Activated naive CD8-positive, alpha-beta T cell treated with anti-CD3 and anti-CD28 coated beads, Interleukin-2, amount 10 ng/mL, durations not matched to agents 7 days and 5 days (primary cell): Measurements from ENCODE around the gene C16orf95. TPM values are rescaled to one million over a fixed set of nuclear protein-coding genes. Genes with fewer than 3 reads are reported as not detected.
"Not testable (repeated sequence)": the region's sequence is repeated elsewhere in the genome, so short reads cannot be mapped to it uniquely, and the experiment has no call there.

Experiments
- ATAC-seq: fragments of 150-1000 bp; cut with Tn5 transposase; one replicate; pipeline ENCODE4 v1.10.0; 2021; ENCODE audit warnings: low read depth, moderate library complexity
- POLR2A ChIA-PET: fragments of 350-600 bp; sonication (Branson Sonifier 250); formaldehyde crosslinking; loops from one replicate; lab custom pipeline; 2021; ENCODE audit warnings: antibody characterized with exemption; lab: Charles Lee
- DNase-seq: peaks from one replicate; pipeline ENCODE4 v3.0.0; 2021
- H3K27ac Mint-ChIP-seq: one replicate; pipeline ENCODE4 v1.8.0; 2022; ENCODE audit warnings: mild to moderate bottlenecking, mixed read lengths
- H3K27me3 Mint-ChIP-seq: one replicate; pipeline ENCODE4 v1.8.0; 2022; ENCODE audit warnings: mild to moderate bottlenecking, moderate library complexity, mixed read lengths
- H3K36me3 Mint-ChIP-seq: one replicate; pipeline ENCODE4 v1.8.0; 2021; ENCODE audit warnings: mild to moderate bottlenecking, mixed read lengths
- H3K4me1 Mint-ChIP-seq: one replicate; pipeline ENCODE4 v1.8.0; 2021; ENCODE audit warnings: mixed read lengths
- H3K4me3 Mint-ChIP-seq: one replicate; pipeline ENCODE4 v1.8.0; 2022; ENCODE audit warnings: mild to moderate bottlenecking, moderate library complexity, mixed read lengths
- H3K9me3 Mint-ChIP-seq: one replicate; pipeline ENCODE4 v1.8.0; 2021; ENCODE audit warnings: mixed read lengths
- total RNA-seq, 2 experiments: library from RNA; stranded (reverse); gene quantifications; one replicate each; pipeline ENCODE4 v1.2.3, GENCODE V29; 2021

Gene C16orf95, protein sequence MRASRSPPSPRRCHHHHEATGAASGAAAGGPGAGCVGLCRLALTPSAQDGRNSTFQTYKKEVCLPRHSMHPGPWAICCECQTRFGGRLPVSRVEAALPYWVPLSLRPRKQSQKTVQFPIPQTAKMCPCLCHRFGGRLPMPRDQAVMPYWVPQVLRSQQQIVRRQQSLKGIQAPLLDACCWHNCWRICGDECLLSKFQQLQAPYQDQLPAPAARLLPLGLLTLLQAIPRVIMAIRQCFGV
- total RNA-seq, result 1 to 10 TPM; 4.9 to 8.0 TPM

DNA sequence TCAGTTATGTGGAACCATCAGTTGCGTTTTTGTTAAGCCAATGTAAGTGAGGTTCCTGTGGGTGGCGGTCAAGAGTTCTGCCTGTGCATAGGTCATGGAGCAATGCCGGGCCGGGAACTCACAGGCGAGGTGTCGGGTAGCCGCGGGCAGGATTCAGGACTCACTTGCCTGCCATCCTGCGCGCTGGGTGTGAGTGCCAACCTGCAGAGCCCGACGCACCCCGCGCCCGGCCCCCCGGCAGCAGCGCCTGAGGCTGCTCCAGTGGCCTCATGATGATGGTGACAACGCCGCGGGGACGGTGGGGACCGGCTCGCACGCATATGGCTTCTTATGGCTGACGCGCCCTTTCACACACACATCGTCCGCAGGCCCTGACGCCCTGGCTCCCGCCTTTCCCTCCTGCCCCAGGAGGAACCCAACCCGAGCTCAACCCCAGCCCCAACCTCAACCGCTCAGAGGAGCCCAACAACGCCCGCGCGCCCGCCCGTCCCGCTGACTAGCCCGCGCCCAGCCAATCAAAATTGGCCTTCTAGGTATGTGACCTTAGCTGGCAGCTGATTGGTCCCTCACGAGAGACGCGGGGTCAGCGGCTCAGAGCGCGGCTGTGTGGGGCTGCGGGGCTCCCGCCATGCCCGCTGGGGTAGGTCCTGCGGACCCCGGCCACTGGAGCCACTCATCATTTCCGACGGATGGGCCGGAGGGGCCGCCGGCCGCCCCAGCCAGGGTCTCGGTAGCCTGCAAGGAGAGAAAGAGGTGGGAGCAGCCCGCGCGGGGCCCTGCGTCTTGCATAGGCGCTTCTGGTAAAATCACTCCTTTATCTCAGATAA lies at the start of gene C16orf95:
TSS of gene C16orf95 (minus strand) at position 470 of the 827 bp plus-strand sequence. CDS start at position 320, 150 bp downstream.
- Mint-ChIP-seq H3K36me3 (peaks cover 5% of the 10 kb centered on the region), H3K4me1 (peaks cover 16% of the 10 kb centered on the region), H3K27ac (peak within 1 kb of the TSS; percentile 97), H3K9me3 (no peaks in the 10 kb centered on the region), H3K4me3 (peak within 1 kb of the TSS; percentile 90), H3K27me3 (no peaks in the 10 kb centered on the region)
- DNase-seq (peak; percentile 95), ATAC-seq (peak; percentile 90)
- POLR2A ChIA-PET, result interaction anchor here (0.6 to 3.1 kb wide), 13 partner anchors 11 to 762 kb away, joined by 3 to 25 read pairs (median 4); partner anchors contain the start of genes FBXO31, MAP1LC3B and MTHFSD

DNA sequence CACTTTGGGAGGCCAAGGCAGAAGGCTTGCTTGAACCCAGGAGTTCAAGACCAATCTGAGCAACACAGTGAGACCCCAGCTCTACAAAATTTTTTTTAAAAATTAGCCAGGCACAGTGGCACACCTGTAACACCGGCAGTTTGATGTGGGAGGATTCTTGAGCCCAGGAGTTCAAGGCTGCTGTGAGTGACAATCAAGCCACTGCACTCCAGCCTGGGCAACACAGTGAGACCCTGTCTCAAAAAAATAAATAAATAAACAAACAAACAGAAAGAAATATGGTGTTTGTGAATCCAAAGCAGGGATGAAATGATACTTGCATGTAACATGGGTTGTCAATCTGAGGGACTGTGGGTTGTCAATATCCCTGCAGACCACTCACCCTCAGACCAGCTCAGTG lies 49.7 kb upstream of the C16orf95 start:
- H3K27me3 Mint-ChIP-seq, result no peaks in the 10 kb centered on the region
- H3K9me3 Mint-ChIP-seq, result no peaks in the 10 kb centered on the region
- ATAC-seq (no peak), DNase-seq (no peak)
- H3K4me1 Mint-ChIP-seq, result peaks cover 25% of the 10 kb centered on the region
- H3K4me3 Mint-ChIP-seq, result no peak overlapping the region
- POLR2A ChIA-PET, result interaction anchor here (1.2 kb wide), 1 partner anchor 17 kb away, joined by 3 read pairs; the partner anchor contains the start of gene FBXO31
- no peak overlapping the region for H3K27ac Mint-ChIP-seq
- no peaks in the 10 kb centered on the region for H3K36me3 Mint-ChIP-seq

DNA sequence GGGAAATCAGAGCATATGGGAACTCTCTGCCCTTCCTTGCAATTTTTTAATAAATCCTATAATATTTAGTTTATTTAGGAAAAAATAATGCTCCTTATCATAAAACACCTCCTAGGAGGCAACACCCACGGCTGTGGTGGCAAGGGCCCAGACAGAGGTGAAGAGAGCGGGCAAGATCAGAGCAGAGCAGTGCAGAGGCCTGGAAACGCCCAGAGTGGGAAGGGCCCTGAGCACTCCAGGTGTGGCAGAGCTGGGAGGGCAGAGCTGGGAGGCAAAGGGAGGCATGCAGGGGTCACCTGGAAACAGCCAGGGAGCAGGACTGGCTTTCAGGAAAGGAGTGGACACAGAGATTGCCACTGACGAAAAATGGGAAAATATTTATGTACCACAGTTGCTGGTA lies 49.1 kb upstream of the C16orf95 start:
- no peak overlapping the region for H3K4me3 Mint-ChIP-seq
- H3K27me3 Mint-ChIP-seq, result no peaks in the 10 kb centered on the region
- POLR2A ChIA-PET, result interaction anchor here (1.2 kb wide), 1 partner anchor 17 kb away, joined by 3 read pairs; the partner anchor contains the start of gene FBXO31
- H3K36me3 Mint-ChIP-seq, result no peaks in the 10 kb centered on the region
- DNase-seq (no peak), ATAC-seq (no peak)
- no peak overlapping the region for H3K27ac Mint-ChIP-seq
- H3K4me1 Mint-ChIP-seq, result peaks cover 21% of the 10 kb centered on the region
- H3K9me3 Mint-ChIP-seq, result no peaks in the 10 kb centered on the region

DNA sequence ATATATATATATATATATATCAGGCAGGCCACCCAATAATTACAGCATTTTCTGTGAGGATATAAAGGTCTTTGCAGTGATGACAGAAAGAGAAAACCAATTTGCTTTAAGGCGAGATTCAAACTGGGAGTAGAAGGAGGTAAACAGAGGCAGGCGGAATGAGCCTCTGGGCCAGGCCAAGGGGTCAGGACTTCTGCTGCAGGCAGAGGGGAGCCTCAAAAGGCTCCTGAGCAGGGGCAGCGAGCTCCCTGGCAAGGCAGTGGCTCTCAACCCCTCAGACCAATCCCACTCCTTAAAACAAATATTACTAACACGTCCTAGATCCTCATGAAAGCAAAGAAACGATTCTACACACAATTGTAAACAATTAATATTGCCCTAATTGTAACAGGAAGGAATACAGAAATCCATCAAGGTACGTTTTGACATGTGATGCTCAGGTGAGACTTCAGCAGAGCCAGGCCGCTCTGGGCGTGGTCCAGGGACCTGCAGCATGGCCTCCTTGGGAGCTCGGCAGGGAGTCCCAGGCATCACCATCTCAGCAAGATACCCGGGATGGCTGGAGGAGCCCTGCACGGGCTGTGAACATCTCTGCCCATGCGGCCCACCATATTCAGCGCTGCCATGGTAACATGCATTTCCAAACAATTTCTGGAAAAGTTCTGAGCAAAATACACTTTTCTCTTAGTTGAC lies 48.0 kb upstream of the C16orf95 start:
- ATAC-seq (no peak), DNase-seq (no peak)
- Mint-ChIP-seq H3K4me3 (no peak overlapping the region), H3K27me3 (no peaks in the 10 kb centered on the region), H3K36me3 (no peaks in the 10 kb centered on the region), H3K9me3 (no peaks in the 10 kb centered on the region), H3K27ac (peak overlapping the region; percentile 88), H3K4me1 (peaks cover 21% of the 10 kb centered on the region)
- POLR2A ChIA-PET, result interaction anchor here (1.0 to 2.7 kb wide), 3 partner anchors 18 to 27 kb away, joined by 3 to 12 read pairs (median 4); partner anchors contain the start of genes FBXO31 and MAP1LC3B

DNA sequence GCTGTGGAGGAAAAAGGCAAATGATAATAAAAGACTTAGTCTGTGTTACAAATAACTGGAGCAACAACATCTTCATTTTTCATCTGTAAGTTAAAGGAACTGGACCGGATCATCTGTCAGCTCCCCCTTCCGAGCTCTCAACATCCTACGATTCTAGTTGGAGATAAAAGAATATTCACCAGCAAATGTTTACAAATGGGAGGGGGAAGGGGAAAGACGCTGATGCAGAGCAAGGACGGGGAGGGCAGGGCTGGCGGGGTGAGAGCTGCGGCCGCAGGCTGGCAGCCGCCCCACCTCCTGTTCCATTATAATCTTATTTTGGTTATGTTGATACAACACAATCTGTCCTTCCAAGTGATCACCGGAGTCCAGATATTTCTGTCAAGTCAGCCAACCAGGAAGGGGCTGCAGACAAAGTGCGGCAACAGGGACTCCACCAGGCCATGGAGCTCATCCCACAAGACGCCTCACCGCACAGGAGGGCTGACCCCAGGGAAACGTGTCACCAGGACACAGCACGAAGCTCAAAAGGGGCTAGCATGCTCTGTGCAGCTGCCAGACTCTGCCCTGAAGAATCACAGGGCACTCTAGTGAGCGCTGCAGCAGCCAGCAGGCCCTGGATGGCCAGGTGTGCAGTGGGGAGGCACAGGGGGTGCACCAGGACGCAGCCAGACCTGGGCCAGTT lies 46.7 kb upstream of the C16orf95 start:
- POLR2A ChIA-PET, result interaction anchor here (0.6 to 2.7 kb wide), 4 partner anchors 19 to 46 kb away, joined by 3 to 12 read pairs (median 4); partner anchors contain the start of genes FBXO31 and MAP1LC3B
- Mint-ChIP-seq H3K27me3 (no peaks in the 10 kb centered on the region), H3K27ac (peak overlapping the region; percentile 88), H3K9me3 (no peaks in the 10 kb centered on the region), H3K4me3 (peak overlapping the region; percentile 83), H3K4me1 (peaks cover 19% of the 10 kb centered on the region), H3K36me3 (no peaks in the 10 kb centered on the region)
- DNase-seq (no peak), ATAC-seq (peak; percentile 32)

DNA sequence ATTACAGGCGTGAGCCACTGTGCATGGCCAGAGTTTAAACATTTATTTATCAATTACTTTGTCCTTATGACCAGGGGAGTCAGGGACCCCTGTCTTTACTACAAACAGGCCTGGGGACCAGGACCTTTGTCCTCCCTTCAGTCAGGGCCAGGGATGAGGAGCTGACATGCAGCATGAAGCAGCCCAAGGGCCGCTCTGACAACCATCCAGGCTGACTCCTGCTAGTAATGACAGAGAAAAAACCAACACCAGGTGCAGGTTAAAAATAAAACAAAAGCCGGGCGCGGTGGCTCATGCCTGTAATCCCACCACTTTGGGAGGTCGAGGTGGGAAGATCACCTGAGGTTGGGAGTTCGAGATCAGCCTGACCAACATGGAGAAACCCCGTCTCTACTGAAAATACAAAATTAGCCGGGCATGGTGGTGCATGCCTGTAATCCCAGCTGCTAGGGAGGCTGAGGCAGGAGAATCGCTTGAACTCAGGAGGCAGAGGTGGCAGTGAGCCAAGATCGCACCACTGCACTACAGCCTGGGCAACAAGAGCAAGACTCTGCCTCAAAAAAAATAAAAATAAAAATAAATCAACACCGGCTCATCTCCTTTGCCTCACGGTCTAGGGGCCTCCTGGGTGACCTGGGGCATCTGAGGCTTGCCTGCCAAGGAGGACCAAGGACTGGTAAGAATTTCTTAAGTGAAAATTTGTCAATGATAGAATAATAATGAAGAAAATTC lies 45.8 kb upstream of the C16orf95 start:
- H3K4me3 Mint-ChIP-seq, H3K27me3 Mint-ChIP-seq, ATAC-seq, DNase-seq, H3K9me3 Mint-ChIP-seq, H3K36me3 Mint-ChIP-seq: not testable (repeated sequence)
- H3K4me1 Mint-ChIP-seq, result peaks cover 19% of the 10 kb centered on the region
- POLR2A ChIA-PET, result interaction anchor here (2.7 kb wide), 1 partner anchor 20 kb away, joined by 12 read pairs; the partner anchor contains the start of gene FBXO31
- peak overlapping the region; percentile 88 for H3K27ac Mint-ChIP-seq

DNA sequence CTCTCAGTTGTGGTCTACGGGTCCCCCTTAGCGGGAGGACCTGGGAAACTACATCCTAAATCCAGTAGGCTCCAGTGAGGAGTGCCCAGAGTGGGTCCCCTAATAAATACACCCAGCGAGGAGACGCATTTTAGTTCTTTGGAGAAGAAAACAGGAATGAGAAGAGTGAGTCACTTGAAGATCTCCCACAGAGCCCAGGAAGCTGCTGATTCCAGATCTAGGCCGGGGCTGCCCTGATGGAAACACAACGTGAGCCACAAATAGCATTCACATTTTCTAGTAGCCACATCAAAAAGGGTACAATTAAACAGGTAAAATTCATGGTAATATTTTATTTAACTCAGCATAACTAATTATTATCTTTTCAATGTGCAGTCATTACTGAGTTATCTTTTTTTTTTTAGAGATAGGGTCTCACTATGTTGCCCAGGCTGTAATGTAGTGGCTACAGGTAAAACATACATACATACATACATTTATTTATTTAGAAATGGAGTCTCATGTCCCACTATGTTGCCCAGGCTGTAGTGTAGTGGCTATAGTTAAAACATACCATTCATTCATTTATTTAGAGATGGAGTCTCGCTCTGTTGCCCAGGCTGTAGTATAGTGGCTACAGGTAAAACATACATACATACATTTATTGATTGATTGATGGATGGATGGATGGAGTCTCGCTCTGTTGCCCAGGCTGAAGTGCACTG lies 44.9 kb upstream of the C16orf95 start:
- POLR2A ChIA-PET, result no interaction called here
- Mint-ChIP-seq H3K4me1 (peaks cover 16% of the 10 kb centered on the region), H3K27me3 (no peaks in the 10 kb centered on the region), H3K9me3 (no peaks in the 10 kb centered on the region), H3K4me3 (no peak overlapping the region), H3K27ac (no peak overlapping the region), H3K36me3 (no peaks in the 10 kb centered on the region)
- ATAC-seq (no peak), DNase-seq (no peak)

DNA sequence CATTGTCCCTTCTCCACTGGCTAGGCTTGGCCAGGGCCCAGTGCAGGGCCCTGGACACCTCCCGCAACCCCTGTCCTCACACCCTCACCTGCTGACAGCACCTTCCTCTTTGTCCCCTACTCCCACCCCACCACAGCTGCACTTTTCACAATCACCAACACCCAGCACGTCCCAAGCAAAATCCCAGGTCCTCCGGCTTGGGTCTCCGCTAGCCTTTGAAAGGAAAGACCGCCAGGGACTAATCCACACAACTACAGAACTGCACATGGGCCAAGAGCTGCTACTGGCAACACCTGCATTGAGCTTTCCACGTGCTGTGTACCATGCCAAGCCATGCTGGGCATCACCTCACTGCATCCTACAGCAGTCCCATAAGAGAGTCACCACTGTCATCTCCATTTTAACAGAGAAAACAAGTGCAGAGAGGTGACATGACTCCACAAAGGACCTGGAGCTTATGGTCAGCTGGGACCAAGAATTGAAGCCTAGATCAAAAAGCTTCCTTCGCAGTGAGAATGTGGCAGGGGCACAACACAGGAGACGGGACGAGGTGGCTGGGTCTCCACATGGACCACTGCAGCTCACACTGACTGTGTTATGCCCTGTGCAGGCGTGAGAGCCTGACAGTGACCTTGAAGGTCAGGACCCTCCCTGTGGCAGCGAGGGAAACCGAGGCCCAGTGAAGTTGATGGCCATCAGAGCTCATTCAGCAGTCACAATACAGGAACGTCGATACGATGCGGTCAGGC lies 43.8 kb upstream of the C16orf95 start:
- no peak overlapping the region for H3K27ac Mint-ChIP-seq
- ATAC-seq, result no peak
- no peak overlapping the region for H3K4me3 Mint-ChIP-seq
- no peaks in the 10 kb centered on the region for H3K27me3 Mint-ChIP-seq
- H3K4me1 Mint-ChIP-seq, result peaks cover 16% of the 10 kb centered on the region
- no peaks in the 10 kb centered on the region for H3K9me3 Mint-ChIP-seq
- DNase-seq, result no peak
- POLR2A ChIA-PET, result no interaction called here
- H3K36me3 Mint-ChIP-seq, result no peaks in the 10 kb centered on the region

DNA sequence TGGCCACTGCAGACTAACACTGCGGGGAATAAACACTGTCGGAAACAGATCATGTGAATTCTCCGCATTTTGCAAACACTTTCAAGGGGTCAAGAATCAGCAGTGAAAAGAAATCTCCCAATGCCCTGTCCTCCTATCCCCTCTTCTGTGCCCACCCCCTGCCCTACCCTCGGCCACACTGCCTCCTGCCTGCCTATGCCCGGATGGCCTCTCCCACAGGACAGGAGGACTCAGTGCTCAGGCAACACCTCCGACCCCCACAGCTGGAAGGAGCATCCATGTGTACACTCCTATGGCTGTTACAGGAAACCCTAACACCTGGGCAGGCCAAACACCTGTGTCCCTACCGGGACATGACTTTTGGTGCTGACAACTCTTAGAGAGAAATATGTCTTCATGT lies 41.9 kb upstream of the C16orf95 start:
- Mint-ChIP-seq H3K4me1 (peaks cover 4% of the 10 kb centered on the region), H3K27ac (no peak overlapping the region), H3K27me3 (no peaks in the 10 kb centered on the region), H3K9me3 (no peaks in the 10 kb centered on the region), H3K36me3 (no peaks in the 10 kb centered on the region), H3K4me3 (no peak overlapping the region)
- POLR2A ChIA-PET, result no interaction called here
- DNase-seq (no peak), ATAC-seq (no peak)

DNA sequence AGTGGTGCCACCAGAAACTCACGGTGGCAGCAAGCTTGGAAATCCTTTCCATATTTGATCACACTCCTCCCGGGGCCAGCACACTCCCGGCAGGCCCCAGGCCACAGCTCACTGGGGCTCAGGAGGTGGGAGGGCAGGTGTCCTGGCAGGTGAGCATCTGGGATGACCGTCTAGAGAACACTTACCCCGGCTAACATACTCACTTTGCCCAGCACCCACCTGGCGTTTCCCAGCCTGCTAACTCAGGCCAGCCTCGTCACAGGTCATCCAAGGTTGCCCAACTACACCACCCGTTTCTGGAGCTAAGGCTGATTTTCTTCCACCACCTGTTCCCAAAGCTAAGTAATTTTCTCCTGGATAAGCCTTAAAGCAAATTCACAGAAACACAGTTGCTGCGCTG lies 41.5 kb upstream of the C16orf95 start:
- Mint-ChIP-seq H3K4me3 (no peak overlapping the region), H3K27ac (no peak overlapping the region), H3K4me1 (peaks cover 3% of the 10 kb centered on the region), H3K36me3 (no peaks in the 10 kb centered on the region), H3K27me3 (no peaks in the 10 kb centered on the region), H3K9me3 (no peaks in the 10 kb centered on the region)
- POLR2A ChIA-PET, result no interaction called here
- DNase-seq (no peak), ATAC-seq (no peak)

DNA sequence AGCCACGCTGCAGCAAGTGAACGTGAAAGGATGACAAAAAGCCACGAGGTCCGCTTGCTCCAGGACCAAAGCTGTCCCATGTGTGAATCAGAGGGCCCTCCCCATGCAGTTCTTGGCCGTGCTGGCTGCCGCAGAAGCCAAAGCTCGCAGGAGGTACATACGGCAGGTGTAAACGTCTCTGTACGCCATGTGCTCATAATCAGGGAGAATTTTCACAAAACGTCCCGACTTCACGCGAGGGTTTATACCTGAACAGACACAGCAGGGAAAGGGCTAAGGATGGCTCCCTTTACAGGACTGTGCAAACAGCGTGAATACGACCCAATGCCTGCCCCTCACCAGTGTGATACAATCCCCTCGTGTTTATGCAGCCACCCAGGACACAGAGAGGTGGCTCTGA lies 41.1 kb upstream of the C16orf95 start:
- H3K27ac Mint-ChIP-seq, result no peak overlapping the region
- no peaks in the 10 kb centered on the region for H3K27me3 Mint-ChIP-seq
- no peaks in the 10 kb centered on the region for H3K36me3 Mint-ChIP-seq
- POLR2A ChIA-PET, result no interaction called here
- no peak overlapping the region for H3K4me3 Mint-ChIP-seq
- no peak for DNase-seq
- ATAC-seq, result no peak
- H3K9me3 Mint-ChIP-seq, result no peaks in the 10 kb centered on the region
- H3K4me1 Mint-ChIP-seq, result no peaks in the 10 kb centered on the region
